ENCODE measurements around the gene ANKRD40CL. TPM values are rescaled to one million over a fixed set of nuclear protein-coding genes. Genes with fewer than 3 reads are reported as not detected.

The ANKRD40CL gene
- total and polyA plus RNA-seq, 5 donors from 2014 or later = not detected

- no peak overlapping the region for H3K4me3 Mint-ChIP-seq
- H3K27me3 Mint-ChIP-seq = peaks cover 22% of the 10 kb centered on the region
- no peak overlapping the region for H3K27ac ChIP-seq (ENCODE audit: insufficient read depth, low read length, poor library complexity, severe bottlenecking)
These were observed 288 bp downstream of the ANKRD40CL start for GRCh38 chr17:50767030-50767429.

DNA sequence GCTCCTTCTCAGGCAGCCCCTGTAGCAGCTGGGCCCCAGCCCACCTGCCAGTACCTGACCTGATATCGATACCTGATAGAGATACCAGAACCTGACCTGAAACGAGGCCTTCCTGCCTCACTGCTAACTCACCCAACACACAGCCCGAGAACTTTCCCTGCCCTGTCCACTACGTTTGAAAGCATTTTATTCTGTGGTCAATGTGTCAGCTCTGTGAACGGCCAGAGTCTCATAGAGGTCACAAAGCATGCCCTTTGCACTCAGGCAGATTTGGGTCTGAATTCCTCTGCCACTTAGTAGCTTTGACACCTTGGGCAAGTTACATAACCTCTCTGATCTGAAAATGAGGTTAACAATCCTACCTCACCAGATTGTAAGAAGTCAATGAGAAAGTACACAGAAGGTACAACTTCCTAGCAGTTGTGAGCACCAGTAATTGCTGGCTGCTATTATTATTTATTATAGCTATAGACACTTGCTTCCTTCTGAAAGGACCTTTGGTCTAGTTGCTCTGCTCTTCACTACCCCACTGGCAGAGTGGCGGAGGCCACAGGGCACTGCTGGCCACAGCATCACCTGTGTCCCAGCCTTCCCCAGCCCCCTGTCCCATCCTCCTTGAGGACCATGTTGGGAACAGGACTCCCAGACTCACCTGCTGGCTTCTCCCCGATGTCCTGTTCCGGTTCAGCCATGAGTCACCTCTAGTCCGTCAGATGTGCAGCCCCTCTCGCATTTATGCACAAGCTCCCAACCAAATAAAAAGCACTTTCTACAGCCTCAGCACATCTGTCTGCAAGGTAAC lies 895 bp downstream of the ANKRD40CL start:
- Mint-ChIP-seq H3K36me3 (no peaks in the 10 kb centered on the region), H3K27me3 (peaks cover 24% of the 10 kb centered on the region), H3K9me3 (peaks cover 0 to 2% (median 0%) of the 10 kb centered on the region in 7 donors), H3K27ac (no peak overlapping the region), H3K4me1 (peaks cover 4 to 11% (median 7%) of the 10 kb centered on the region in 4 donors), H3K4me3 (no peak overlapping the region)
- no peak for ATAC-seq (ENCODE audit: low read depth in 2 of 2)
- Histone ChIP-seq H3K4me3 (ENCODE audit: low read depth, low read length) (no peak overlapping the region), H3K9me3 (ENCODE audit: control insufficient read depth in 2 of 2, low read length in 2 of 2) (no peaks in the 10 kb centered on the region), H3K4me1 (ENCODE audit: control insufficient read depth, insufficient read depth, low read length, poor library complexity, severe bottlenecking) (no peaks in the 10 kb centered on the region), H3K27me3 (ENCODE audit: control insufficient read depth, insufficient read depth, low read length) (peaks cover 18% of the 10 kb centered on the region), H3K27ac (ENCODE audit: insufficient read depth, low read length, poor library complexity, severe bottlenecking) (no peak overlapping the region), H3K36me3 (ENCODE audit: control insufficient read depth, insufficient read depth, low read length) (no peaks in the 10 kb centered on the region)
- DNase-seq = no peak

More at GRCh38 chr17:50767030-50767429, 288 bp downstream of the ANKRD40CL start:
- ATAC-seq (ENCODE audit: low read depth in 2 of 2) (no peak), DNase-seq (no peak)
- H3K36me3 ChIP-seq (ENCODE audit: control insufficient read depth, insufficient read depth, low read length) = no peaks in the 10 kb centered on the region
- no peaks in the 10 kb centered on the region for H3K4me1 ChIP-seq (ENCODE audit: control insufficient read depth, insufficient read depth, low read length, poor library complexity, severe bottlenecking)
- no peaks in the 10 kb centered on the region for H3K36me3 Mint-ChIP-seq
- H3K9me3 Mint-ChIP-seq = peaks cover 0 to 2% (median 0%) of the 10 kb centered on the region in 7 donors
- peaks cover 18% of the 10 kb centered on the region for H3K27me3 ChIP-seq (ENCODE audit: control insufficient read depth, insufficient read depth, low read length)
- H3K4me3 ChIP-seq (ENCODE audit: low read depth, low read length) = no peak overlapping the region
- H3K4me1 Mint-ChIP-seq = peaks cover 4 to 11% (median 7%) of the 10 kb centered on the region in 4 donors
- H3K27ac Mint-ChIP-seq = no peak overlapping the region
- no peaks in the 10 kb centered on the region for H3K9me3 ChIP-seq (ENCODE audit: control insufficient read depth in 2 of 2, low read length in 2 of 2)

DNA sequence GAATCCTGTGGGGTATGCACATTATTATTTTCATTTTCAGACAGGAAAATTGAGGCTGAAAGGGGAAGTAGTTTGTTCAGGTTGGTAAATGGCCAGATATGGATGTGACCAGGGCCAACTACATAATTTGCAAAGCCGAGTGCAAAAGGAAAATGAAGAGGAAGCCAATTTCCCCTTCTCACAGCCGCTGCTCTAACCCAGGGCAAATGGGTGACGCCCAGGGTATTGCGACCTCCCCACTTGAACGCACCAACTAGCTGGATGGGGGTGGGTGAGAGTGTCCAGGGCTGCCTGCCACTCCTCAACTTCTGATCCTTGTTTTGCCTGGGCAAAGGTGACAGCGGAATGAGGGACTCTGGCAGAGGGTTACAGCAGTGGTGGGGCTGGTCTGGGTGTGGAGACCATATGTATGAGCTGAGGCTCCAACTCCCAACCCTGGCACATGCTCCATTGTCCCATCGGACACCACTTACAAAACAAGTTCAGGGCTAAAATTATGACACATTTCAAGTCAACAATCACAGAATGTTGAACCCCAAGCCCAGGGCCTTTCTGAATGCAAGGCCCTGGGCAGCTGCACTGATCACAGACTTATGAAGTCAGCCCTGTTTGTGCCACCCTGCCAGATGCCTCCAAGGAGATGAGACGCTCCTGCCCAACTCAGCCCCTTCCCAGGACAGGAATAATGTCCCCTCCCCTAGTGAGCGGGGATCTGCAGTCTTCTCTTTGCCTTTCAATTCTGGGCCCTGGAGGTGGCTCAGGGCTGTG lies 1.7 kb downstream of the ANKRD40CL start:
- no peak for ATAC-seq (ENCODE audit: low read depth in 2 of 2)
- DNase-seq = no peak
- Histone ChIP-seq H3K4me3 (ENCODE audit: low read depth, low read length) (no peak overlapping the region), H3K36me3 (ENCODE audit: control insufficient read depth, insufficient read depth, low read length) (no peaks in the 10 kb centered on the region), H3K9me3 (ENCODE audit: control insufficient read depth in 2 of 2, low read length in 2 of 2) (no peaks in the 10 kb centered on the region), H3K4me1 (ENCODE audit: control insufficient read depth, insufficient read depth, low read length, poor library complexity, severe bottlenecking) (no peaks in the 10 kb centered on the region), H3K27ac (ENCODE audit: insufficient read depth, low read length, poor library complexity, severe bottlenecking) (no peak overlapping the region), H3K27me3 (ENCODE audit: control insufficient read depth, insufficient read depth, low read length) (peaks cover 18% of the 10 kb centered on the region)
- Mint-ChIP-seq H3K27me3 (peaks cover 24% of the 10 kb centered on the region), H3K36me3 (no peaks in the 10 kb centered on the region), H3K9me3 (peaks cover 0 to 2% (median 0%) of the 10 kb centered on the region in 7 donors), H3K4me1 (peaks cover 4 to 11% (median 7%) of the 10 kb centered on the region in 4 donors), H3K4me3 (no peak overlapping the region), H3K27ac (no peak overlapping the region)

DNA sequence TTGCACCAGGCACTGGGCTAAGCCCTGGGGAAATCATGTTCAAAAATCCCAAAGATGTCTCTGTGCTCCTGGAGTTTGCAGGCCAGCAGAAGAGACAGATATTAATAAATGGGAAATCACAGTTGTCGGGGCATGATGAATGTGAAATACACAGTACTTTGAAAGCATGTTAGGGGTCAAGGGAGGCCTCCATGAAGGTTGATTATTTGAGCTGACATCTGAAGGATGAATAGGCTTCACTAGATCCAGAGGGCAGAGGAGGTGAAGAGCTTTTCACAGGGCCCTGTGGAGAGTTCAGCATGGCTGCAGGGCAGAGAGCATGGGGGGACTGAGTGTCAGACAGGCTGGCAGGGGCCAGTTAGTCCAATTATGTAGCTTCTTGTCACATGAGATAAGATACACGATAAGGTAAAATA lies 2.6 kb downstream of the ANKRD40CL start:
- ATAC-seq (ENCODE audit: low read depth in 2 of 2) (no peak), DNase-seq (no peak)
- Mint-ChIP-seq H3K27me3 (peaks cover 24% of the 10 kb centered on the region), H3K4me1 (peaks cover 4 to 11% (median 7%) of the 10 kb centered on the region in 4 donors), H3K4me3 (no peak overlapping the region), H3K9me3 (peaks cover 0 to 2% (median 0%) of the 10 kb centered on the region in 7 donors), H3K36me3 (no peaks in the 10 kb centered on the region), H3K27ac (peak overlapping the region in 1 of 3 donors; percentile 26)
- Histone ChIP-seq H3K27me3 (ENCODE audit: control insufficient read depth, insufficient read depth, low read length) (peaks cover 18% of the 10 kb centered on the region), H3K4me3 (ENCODE audit: low read depth, low read length) (no peak overlapping the region), H3K27ac (ENCODE audit: insufficient read depth, low read length, poor library complexity, severe bottlenecking) (no peak overlapping the region), H3K36me3 (ENCODE audit: control insufficient read depth, insufficient read depth, low read length) (no peaks in the 10 kb centered on the region), H3K4me1 (ENCODE audit: control insufficient read depth, insufficient read depth, low read length, poor library complexity, severe bottlenecking) (no peaks in the 10 kb centered on the region), H3K9me3 (ENCODE audit: control insufficient read depth in 2 of 2, low read length in 2 of 2) (no peaks in the 10 kb centered on the region)

DNA sequence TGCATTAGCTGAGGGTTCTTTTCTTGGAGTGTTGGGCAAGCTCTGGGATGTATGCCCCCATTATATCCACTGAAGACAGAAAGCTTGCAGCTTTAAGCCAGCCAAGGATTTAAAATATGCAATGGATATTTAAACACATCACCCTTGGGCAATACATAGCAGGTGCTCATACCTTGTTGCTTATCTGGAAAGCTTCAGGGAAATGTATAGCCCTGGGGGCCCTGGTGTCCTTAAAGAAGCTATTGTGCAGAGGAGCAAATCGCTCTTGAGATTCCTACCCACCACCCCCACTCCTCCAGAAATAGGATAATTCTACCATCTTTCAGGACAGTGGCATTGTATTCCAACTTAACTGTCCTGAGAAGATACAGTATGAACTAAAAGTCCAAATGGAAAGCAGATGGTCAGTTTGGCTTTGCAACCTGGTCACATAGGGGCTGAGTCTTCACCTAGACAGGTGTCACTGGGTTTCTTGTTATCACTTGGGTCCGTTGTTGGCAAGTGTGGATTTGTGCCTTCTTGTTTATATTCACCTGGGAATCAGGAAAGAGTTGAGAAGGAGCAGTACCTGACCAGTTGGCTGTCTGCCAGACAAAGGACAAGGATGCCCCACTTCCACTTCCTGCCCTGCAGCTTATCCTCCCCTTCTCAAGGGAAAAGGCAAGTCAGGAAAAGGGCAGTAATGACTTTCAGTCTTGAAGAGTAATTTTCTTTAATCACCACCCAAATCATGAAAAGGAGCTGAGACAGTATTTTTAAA lies 3.4 kb downstream of the ANKRD40CL start:
- peaks cover 24% of the 10 kb centered on the region for H3K27me3 Mint-ChIP-seq
- Histone ChIP-seq H3K36me3 (ENCODE audit: control insufficient read depth, insufficient read depth, low read length) (no peaks in the 10 kb centered on the region), H3K9me3 (ENCODE audit: control insufficient read depth in 2 of 2, low read length in 2 of 2) (no peaks in the 10 kb centered on the region), H3K4me1 (ENCODE audit: control insufficient read depth, insufficient read depth, low read length, poor library complexity, severe bottlenecking) (no peaks in the 10 kb centered on the region), H3K4me3 (ENCODE audit: low read depth, low read length) (no peak overlapping the region), H3K27me3 (ENCODE audit: control insufficient read depth, insufficient read depth, low read length) (peaks cover 18% of the 10 kb centered on the region), H3K27ac (ENCODE audit: insufficient read depth, low read length, poor library complexity, severe bottlenecking) (no peak overlapping the region)
- no peak overlapping the region for H3K4me3 Mint-ChIP-seq
- H3K27ac Mint-ChIP-seq = peak overlapping the region in 2 of 3 donors; percentile 14 to 54
- H3K36me3 Mint-ChIP-seq = no peaks in the 10 kb centered on the region
- peaks cover 4 to 12% (median 7%) of the 10 kb centered on the region in 4 donors for H3K4me1 Mint-ChIP-seq
- DNase-seq (no peak), ATAC-seq (ENCODE audit: low read depth in 2 of 2) (no peak)
- peaks cover 0 to 1% (median 0%) of the 10 kb centered on the region in 7 donors for H3K9me3 Mint-ChIP-seq

GRCh38 chr17:50762177-50762576 lies 5.1 kb downstream of the ANKRD40CL start:
- DNase-seq (no peak), ATAC-seq (ENCODE audit: low read depth in 2 of 2) (no peak)
- no peaks in the 10 kb centered on the region for H3K9me3 ChIP-seq (ENCODE audit: control insufficient read depth in 2 of 2, low read length in 2 of 2)
- H3K27me3 ChIP-seq (ENCODE audit: control insufficient read depth, insufficient read depth, low read length) = peaks cover 18% of the 10 kb centered on the region
- Mint-ChIP-seq H3K36me3 (no peaks in the 10 kb centered on the region), H3K27me3 (peaks cover 24% of the 10 kb centered on the region), H3K4me1 (peaks cover 4 to 14% (median 8%) of the 10 kb centered on the region in 4 donors), H3K4me3 (no peak overlapping the region), H3K9me3 (peaks cover 0 to 4% (median 0%) of the 10 kb centered on the region in 7 donors), H3K27ac (no peak overlapping the region)
- H3K36me3 ChIP-seq (ENCODE audit: control insufficient read depth, insufficient read depth, low read length) = no peaks in the 10 kb centered on the region
- H3K27ac ChIP-seq (ENCODE audit: insufficient read depth, low read length, poor library complexity, severe bottlenecking) = no peak overlapping the region
- H3K4me3 ChIP-seq (ENCODE audit: low read depth, low read length) = no peak overlapping the region
- H3K4me1 ChIP-seq (ENCODE audit: control insufficient read depth, insufficient read depth, low read length, poor library complexity, severe bottlenecking) = no peaks in the 10 kb centered on the region

GRCh38 chr17:50758989-50759544 lies 8.3 kb downstream of the ANKRD40CL start:
- no peaks in the 10 kb centered on the region for H3K36me3 Mint-ChIP-seq
- H3K4me3 Mint-ChIP-seq = no peak overlapping the region
- H3K27me3 ChIP-seq (ENCODE audit: control insufficient read depth, insufficient read depth, low read length) = peaks cover 15% of the 10 kb centered on the region
- peaks cover 5 to 13% (median 7%) of the 10 kb centered on the region in 4 donors for H3K4me1 Mint-ChIP-seq
- H3K27ac Mint-ChIP-seq = peak overlapping the region in 1 of 3 donors; percentile 3
- H3K36me3 ChIP-seq (ENCODE audit: control insufficient read depth, insufficient read depth, low read length) = peaks cover 6% of the 10 kb centered on the region
- H3K4me1 ChIP-seq (ENCODE audit: control insufficient read depth, insufficient read depth, low read length, poor library complexity, severe bottlenecking) = no peaks in the 10 kb centered on the region
- peaks cover 11% of the 10 kb centered on the region for H3K27me3 Mint-ChIP-seq
- H3K4me3 ChIP-seq (ENCODE audit: low read depth, low read length) = no peak overlapping the region
- H3K9me3 ChIP-seq (ENCODE audit: control insufficient read depth in 2 of 2, low read length in 2 of 2) = no peaks in the 10 kb centered on the region
- H3K9me3 Mint-ChIP-seq = peaks cover 0 to 4% (median 0%) of the 10 kb centered on the region in 7 donors
- ATAC-seq (ENCODE audit: low read depth in 2 of 2) (no peak), DNase-seq (no peak)
- H3K27ac ChIP-seq (ENCODE audit: insufficient read depth, low read length, poor library complexity, severe bottlenecking) = no peak overlapping the region
